Type B pancreatic cell (in vitro differentiated cells): ENCODE results near the gene C9orf50. TPM values are rescaled to one million over a fixed set of nuclear protein-coding genes. Genes with fewer than 3 reads are reported as not detected.
A peak's percentile ranks its signal among the peaks of the same experiment; 100 is the strongest.

Source experiments
- DNase-seq: peaks from one replicate; pipeline ENCODE4 v3.0.0; 2021; ENCODE audit warnings: mixed read lengths; ENCODE audit not compliant: unreplicated experiment; ENCODE audit errors: extremely low spot score
- H3K27ac Mint-ChIP-seq: 2 replicates; pipeline ENCODE4 v1.8.0; 2021; ENCODE audit warnings: mild to moderate bottlenecking, mixed read lengths
- H3K27me3 Mint-ChIP-seq: 2 replicates; pipeline ENCODE4 v1.8.0; 2021; ENCODE audit warnings: mixed read lengths
- H3K36me3 Mint-ChIP-seq: 2 replicates; pipeline ENCODE4 v1.8.0; 2021; ENCODE audit warnings: mixed read lengths
- H3K4me1 Mint-ChIP-seq: one replicate; pipeline ENCODE4 v1.8.0; 2021; ENCODE audit warnings: mixed read lengths; ENCODE audit not compliant: unreplicated experiment
- H3K4me3 Mint-ChIP-seq: 2 replicates; pipeline ENCODE4 v1.8.0; 2021; ENCODE audit warnings: mild to moderate bottlenecking, mixed read lengths
- H3K9me3 Mint-ChIP-seq: 2 replicates; pipeline ENCODE4 v1.8.0; 2021; ENCODE audit warnings: mixed read lengths
- CTCF ChIP-seq: fragments of 200-600 bp; sonication (generic); conservative IDR thresholded peaks from 2 replicates; pipeline ENCODE4 v1.5.0; 2021; ENCODE audit warnings: antibody characterized with exemption, mild to moderate bottlenecking
- total RNA-seq: library from RNA; stranded (reverse); gene quantifications from 2 replicates; pipeline ENCODE4 v1.2.1, GENCODE V29; 2021; ENCODE audit warnings: low replicate concordance

C9orf50 gene
- total RNA-seq, 1 donor from 2014 or later: not detected

GRCh38 chr9:129627556-129628440 is 6.9 kb upstream of the C9orf50 start:
- Mint-ChIP-seq H3K4me3 (peak overlapping the region; percentile 89), H3K4me1 (peaks cover 51% of the 10 kb centered on the region), H3K36me3 (no peaks in the 10 kb centered on the region), H3K27ac (peak overlapping the region; percentile 90), H3K27me3 (no peaks in the 10 kb centered on the region), H3K9me3 (no peaks in the 10 kb centered on the region)
- no peak for DNase-seq
- no peak for TF ChIP-seq CTCF

DNA sequence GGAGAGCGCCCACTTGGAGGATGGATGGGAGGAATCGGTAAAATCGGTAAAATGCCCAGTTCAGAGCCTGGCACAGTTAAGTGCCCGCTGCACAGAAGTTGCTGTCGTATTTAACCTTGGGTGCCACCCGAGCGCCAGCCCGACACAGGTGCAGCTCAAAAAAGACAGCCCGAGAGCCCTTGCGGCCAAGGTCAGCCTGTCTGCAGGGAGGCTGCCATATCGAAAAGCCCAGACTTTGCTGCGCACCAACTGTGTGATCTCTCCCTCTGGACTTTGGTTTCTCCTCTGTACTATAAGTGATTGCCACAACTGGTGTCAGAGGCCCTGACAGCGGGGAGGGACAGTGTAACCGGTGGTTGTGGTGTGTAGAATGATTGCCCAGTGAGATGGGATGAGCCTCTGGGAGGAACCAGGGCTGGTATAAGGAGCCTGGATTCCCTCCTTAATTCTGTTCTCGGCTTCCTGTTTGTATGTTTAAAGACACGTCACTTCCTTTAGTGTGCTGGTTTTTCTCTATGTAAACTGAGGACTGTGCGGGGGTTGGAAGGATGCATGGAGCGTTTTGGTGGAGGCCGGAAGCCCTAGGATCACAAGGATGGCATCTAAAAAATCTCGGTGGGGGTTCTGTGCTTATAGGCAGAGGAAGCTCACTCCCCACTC is 5.9 kb upstream of the C9orf50 start:
- peak overlapping the region; percentile 90 for H3K27ac Mint-ChIP-seq
- TF ChIP-seq CTCF: no peak
- H3K9me3 Mint-ChIP-seq: no peaks in the 10 kb centered on the region
- no peak for DNase-seq
- H3K36me3 Mint-ChIP-seq: no peaks in the 10 kb centered on the region
- H3K27me3 Mint-ChIP-seq: no peaks in the 10 kb centered on the region
- peak overlapping the region; percentile 89 for H3K4me3 Mint-ChIP-seq
- H3K4me1 Mint-ChIP-seq: peaks cover 48% of the 10 kb centered on the region

DNA sequence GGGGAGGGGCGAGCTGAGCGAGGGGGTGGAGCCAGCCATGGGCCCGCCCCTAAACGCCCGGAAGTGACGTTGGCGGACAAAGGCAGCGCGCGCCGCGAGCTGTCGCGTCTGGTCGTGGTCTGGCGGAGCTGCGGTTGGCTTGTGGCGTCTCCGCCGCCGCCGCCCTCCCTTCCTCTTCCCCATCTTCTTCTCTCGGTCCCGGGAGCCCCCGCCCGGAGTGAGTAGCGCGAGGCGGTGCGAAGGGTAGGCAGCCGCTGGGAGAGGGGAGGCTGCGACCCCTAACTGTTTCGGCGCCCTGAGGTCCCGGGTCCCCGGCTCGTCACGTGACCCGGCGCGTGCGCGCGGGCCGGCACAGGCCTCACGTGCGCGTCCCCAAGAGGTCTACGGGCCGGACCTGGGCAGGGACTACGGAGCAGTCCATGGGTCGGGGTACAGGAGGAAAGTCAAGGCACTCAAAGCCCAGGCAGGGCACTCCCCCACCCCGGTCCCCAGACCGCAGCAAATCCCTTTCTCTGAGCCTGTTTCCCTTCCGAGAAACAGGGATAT is 5.3 kb upstream of the C9orf50 start, which contains the start of gene NTMT1:
NTMT1 (plus strand) TSS at position 85 of the 546 bp plus-strand sequence. CDS start 6,541 bp downstream, outside the sequence.
- Mint-ChIP-seq H3K27me3 (peaks cover 2% of the 10 kb centered on the region), H3K4me3 (peak within 1 kb of the TSS; percentile 89), H3K36me3 (no peaks in the 10 kb centered on the region), H3K27ac (peak within 1 kb of the TSS; percentile 90), H3K9me3 (no peaks in the 10 kb centered on the region), H3K4me1 (peaks cover 42% of the 10 kb centered on the region)
- DNase-seq: peak; percentile 92
- TF ChIP-seq CTCF: no peak

DNA sequence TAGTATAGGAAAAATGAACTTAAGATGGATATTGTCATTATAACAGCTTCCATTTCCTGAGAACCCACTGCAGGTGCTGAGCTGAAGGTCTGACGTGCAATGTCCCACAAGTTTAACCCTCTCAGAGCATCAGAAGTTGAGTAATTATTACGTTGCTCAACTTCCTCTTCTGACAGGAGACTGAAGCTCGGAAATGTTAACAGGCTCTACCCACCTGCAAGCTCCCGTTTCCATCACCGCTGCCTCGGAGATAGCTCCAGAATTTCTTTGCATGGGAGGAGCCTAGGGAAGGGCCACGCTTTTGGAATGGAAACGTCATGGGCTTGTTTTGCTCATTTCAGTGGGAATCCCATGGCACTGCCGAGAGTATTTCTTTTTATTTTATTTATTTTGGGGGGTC is 4.0 kb upstream of the C9orf50 start:
- Mint-ChIP-seq H3K27ac (peak overlapping the region; percentile 51), H3K4me1 (peaks cover 30% of the 10 kb centered on the region), H3K4me3 (peak overlapping the region; percentile 67), H3K36me3 (no peaks in the 10 kb centered on the region), H3K27me3 (peaks cover 7% of the 10 kb centered on the region), H3K9me3 (no peaks in the 10 kb centered on the region)
- no peak for DNase-seq
- TF ChIP-seq CTCF: no peak

GRCh38 chr9:129624168-129624759 is 3.4 kb upstream of the C9orf50 start:
- no peak for DNase-seq
- Mint-ChIP-seq H3K36me3 (no peaks in the 10 kb centered on the region), H3K4me1 (peaks cover 26% of the 10 kb centered on the region), H3K4me3 (peak overlapping the region; percentile 86), H3K9me3 (no peaks in the 10 kb centered on the region), H3K27me3 (peaks cover 11% of the 10 kb centered on the region), H3K27ac (peak overlapping the region; percentile 81)
- peak; percentile 85 for TF ChIP-seq CTCF
